Fibroblast of skin of abdomen (primary cell): Measurements from ENCODE around the gene BEND7.
"Not testable (repeated sequence)": the region's sequence is repeated elsewhere in the genome, so short reads cannot be mapped to it uniquely, and the experiment has no call there.

ENCODE experiments used
- DNase-seq: peaks from one replicate; pipeline ENCODE4 v3.0.0-alpha.2; 2013

BEND7 gene

GRCh38 chr10:13475124-13475523, 53.7 kb downstream of the BEND7 start:
- no peak for DNase-seq

DNA sequence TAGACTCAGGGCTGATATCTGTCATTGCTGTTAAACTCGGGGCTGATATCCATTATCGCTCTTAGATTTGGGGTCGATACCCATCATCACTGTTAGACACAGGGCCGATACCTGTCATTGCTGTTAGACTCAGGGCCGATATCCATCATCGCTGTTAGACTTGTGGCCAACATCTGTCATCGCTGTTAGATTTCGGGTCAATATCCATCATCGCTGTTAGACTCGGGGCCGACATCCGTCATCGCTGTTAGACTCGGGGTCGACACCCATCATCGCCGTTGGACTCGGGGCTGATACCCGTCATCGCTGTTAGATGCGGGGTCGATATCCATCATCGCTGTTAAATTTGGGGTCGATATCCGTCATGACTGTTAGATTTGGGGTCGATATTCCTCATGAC, 54.8 kb downstream of the BEND7 start:
- no peak for DNase-seq

GRCh38 chr10:13472359-13472758, 56.5 kb downstream of the BEND7 start:
- no peak for DNase-seq

- DNase-seq, result no peak
These were observed 58.5 kb downstream of the BEND7 start for GRCh38 chr10:13470270-13470669.

DNA sequence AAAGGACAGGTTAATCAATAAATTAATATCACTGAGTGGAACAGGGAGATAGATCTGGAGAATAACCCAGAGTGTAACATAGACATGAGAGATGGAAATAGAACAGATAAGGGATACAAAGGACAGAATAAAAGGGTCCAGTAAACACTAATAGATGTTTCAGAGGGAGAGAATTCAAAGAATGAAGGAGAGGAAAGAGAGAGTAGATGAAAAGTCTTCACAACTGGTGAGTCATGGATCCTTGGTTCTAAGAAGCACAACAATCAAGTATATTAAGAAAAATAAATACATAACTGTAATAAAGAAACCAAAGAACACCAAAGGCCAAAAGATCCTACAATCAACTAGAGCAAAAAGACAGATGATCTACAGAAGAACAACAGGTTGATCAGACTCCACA, 66.3 kb downstream of the BEND7 start:
- DNase-seq, result no peak

GRCh38 chr10:13458687-13459012, 70.2 kb downstream of the BEND7 start:
- no peak for DNase-seq

GRCh38 chr10:13457958-13458686, 70.7 kb downstream of the BEND7 start:
- peak; percentile 6 for DNase-seq

- DNase-seq, result no peak
These were observed 74.9 kb downstream of the BEND7 start for GRCh38 chr10:13453896-13454295.

DNA sequence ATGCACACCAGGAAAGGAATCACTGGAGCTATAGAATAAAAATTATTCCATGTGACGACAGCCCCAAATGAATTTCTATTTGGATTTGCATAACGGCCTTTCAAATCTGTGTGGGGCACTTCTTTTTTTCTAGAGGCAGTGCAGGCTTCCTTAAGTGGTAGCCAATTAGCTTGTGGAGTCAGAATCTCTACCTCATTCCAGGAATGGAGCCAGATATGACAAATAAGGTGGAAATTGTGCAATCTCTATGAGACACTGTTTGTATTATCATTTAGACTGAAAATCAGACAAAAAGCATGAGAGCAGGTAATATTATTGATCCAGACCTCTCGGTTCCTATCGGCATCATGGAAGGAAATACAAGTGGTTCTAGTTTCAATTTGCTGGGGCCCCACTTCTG, 78.7 kb downstream of the BEND7 start:
- DNase-seq, result peak; percentile 54

GRCh38 chr10:13449296-13449695, 79.5 kb downstream of the BEND7 start:
- DNase-seq, result peak; percentile 17

DNA sequence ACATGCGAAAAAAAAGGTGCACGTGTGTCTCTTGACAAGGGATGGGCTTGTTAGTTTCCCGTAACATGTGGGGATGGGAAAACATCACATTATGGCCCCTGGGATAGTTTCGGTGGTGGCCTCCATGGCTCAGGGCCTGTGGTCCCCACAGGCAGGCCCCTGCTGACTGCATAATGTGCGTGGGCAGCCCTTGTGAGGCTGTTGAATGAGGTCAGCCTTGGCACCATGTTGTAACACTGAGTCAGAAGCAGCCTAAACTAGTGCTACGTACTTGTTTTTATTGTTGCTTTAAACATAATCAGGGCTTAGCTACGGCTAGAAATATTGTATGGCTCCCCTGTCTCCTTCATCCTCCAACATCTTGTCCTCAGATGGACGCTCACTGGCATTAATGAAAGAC, 80.6 kb downstream of the BEND7 start:
- no peak for DNase-seq

GRCh38 chr10:13445656-13446400, 83.0 kb downstream of the BEND7 start:
- no peak for DNase-seq

DNA sequence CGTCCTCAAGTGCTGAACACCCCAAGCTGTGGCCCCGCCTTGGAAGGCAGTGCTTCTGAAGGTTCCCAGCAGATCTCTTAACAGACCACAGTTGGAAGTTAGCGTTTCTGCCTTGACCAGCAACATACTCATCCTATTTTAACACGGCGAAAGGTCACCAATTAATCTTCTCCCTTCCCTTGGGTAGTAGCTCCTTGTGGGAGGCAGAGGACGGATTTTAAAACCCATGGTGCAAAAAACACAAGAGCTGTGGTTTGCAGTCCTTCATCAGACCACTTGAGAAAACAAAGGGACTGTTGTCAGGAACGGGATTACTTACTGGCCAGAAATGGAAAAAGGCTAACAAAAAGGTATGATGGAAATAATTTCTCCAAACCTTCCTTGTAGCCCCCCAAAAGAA, 87.3 kb downstream of the BEND7 start:
- no peak for DNase-seq

GRCh38 chr10:13440185-13441061, 88.4 kb downstream of the BEND7 start:
- DNase-seq, result peak; percentile 21

DNA sequence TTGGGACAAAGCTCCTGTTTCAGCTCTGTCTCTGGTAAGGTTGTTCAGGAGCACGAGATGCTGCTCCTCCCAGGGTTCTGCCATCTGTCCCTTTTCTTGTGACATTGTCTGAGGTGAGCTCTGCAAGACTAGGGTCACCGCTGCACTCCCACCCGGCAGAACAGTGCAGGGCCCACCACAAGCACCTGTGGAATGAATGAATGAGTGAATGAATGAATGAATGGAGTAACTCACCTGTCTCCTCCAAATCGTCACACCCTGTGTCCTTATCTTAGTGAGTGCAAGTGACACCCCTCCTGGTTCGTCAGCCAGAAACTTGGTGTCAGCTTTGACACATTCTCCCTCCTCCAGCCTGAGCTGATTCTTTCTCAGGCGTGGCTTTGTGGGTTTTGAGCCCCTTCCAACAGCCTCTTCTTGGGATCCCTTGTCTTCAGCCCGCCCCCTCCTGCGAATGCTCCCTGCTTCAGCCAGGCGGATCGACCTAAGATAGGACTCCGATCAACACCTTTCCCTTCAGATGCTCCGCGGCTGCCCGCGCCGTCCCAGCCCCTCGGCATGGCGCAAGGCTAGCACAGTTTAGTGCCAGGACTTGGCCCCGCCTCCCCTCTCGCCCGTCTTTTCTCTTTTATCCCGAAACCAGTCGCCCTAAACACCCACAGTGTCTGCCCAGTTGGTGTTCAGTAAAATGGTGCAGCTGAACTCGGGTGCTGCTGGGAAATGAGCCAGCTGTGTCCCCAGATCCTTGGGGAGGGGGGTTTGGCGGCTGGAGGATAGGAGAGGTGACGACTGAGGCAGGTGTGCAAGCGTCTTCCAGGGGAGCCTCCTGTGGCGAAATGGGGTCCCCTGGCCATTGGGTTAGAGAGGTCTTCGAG, 89.3 kb downstream of the BEND7 start:
- DNase-seq, result peak; percentile 3

DNA sequence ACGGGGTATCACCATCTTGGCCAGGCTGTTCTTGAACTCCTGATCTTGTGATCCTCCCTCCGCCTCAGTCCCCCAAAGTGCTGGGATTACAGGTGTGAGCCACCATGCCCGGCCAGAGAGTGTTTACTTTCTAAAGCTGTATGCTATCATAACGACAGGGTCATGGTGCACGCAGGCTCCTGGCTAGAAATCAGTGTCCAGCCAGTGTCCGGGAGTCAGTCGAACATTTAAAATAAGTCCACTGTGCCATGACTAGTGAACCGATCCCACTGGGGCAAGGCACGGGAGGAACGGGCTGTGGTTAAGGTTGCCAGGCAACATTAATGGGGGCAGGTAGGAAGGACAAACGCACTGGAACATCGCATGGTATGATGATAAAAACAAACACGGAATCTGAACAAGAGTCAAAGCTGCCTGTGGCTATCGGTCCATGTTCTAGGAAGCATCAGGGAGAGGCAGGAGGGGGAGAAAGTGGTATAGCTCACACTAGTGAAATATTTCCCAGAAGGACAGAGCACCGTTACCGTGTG, 91.7 kb downstream of the BEND7 start:
- no peak for DNase-seq

DNA sequence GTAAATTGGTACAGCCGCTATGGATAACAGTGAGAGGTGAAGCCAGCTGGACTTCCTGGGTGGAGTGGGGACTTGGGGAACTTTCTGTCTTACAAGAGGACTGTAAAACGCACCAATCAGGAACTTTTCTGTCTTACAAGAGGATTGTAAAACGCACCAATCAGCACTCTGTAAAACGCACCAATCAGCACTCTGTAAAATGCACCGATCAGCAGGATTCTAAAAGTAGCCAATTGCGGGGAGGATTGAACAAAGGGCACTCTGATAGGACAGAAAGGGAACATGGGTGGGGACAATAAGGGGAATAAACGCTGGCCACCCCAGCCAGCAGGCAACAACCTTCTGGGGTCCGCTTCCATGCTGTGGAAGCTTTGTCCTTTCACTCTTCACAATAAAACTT, 100.9 kb downstream of the BEND7 start:
- not testable (repeated sequence) for DNase-seq

GRCh38 chr10:13425397-13425796, 103.4 kb downstream of the BEND7 start:
- DNase-seq, result no peak

GRCh38 chr10:13422800-13423199, 106.0 kb downstream of the BEND7 start:
- no peak for DNase-seq

- no peak for DNase-seq
These were observed 107.4 kb downstream of the BEND7 start for GRCh38 chr10:13421382-13421917.

DNA sequence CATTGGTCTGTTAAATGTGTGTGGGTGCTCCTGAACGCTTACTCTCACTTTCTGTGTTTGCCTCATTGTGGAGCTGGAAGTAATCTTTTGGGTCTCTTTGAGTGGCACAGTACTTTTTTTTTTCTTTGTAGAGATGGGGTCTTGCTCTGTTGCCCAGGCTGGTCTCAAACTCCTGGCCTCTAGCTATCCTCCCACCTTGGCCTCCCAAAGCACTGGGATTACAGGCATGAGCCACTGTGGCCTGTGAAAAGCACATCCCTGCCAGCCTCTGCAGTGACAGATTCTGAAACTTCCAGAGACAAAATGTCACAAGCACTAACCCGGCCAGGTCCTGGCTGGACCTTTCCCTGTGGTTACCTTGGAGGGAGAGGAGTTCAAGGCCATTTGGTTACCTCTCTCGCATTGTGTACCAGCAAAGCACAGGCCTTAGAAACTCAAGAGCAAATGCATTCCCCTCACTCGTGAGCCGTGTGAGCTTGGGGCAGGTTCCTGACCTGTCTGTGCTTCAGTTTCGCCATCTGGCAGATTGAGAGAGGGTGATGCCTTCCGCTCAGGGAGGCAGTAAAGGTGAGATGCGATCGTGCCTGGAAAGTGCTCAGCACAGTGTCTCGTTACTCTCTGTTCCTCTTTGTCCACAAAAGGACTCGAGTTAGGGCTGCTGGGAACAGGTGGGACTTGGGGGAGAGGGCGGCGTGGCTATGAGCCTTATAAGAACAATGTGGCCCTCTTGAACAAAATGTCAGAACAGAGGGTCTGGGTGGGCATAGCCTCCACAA, 108.1 kb downstream of the BEND7 start:
- no peak for DNase-seq
